ENCODE measurements around the gene OTUD7B. TPM values are rescaled to one million over a fixed set of nuclear protein-coding genes. Genes with fewer than 3 reads are reported as not detected.

OTUD7B gene
- total RNA-seq, 1 experiment from 2014 or later, result 19.0 TPM

DNA sequence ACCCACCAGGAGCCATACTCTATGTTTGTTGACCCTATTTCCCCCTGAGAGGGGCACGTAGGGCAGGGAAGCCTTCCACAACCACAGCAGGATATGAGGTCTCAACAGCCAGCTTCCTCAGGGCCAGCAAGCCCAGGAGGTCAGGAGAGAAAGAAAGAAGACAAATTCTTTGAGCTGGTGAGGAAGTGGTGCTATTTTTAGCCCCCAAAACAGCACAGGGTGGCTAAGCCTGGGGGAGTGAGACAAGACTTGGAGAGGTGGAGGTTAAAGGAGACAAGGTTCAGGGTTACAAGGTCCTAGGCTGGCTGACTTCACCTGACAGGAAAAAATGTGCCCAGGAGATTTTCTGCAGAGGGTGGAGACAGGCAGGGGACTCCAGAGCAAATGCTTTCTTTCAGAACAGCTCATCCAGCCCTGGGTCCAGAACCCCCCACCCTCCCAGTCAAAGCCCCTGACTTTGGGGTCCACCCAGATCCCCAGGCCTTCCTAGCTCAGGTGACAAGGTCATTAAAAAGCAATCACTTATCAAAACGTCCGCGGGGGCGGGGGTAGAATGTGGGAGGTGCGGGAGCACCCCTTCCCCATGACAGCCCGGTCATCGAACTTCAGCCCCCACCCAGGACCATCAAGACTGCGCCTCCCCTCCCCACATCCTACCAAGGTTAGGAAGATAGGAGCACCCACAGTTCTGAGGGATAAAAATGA lies 94.2 kb downstream of the OTUD7B start:
- H3K4me3 ChIP-seq (ENCODE audit: low read depth, low read length, poor library complexity, severe bottlenecking), result peak overlapping the region; percentile 72
- ChIA-PET POLR2A (ENCODE audit: low non-redundant PET) (no interaction called here), CTCF (no interaction called here)
- peak overlapping the region; percentile 46 for H3K27ac ChIP-seq (ENCODE audit: low read depth, low read length, poor library complexity, severe bottlenecking)
- H3K4me1 ChIP-seq (ENCODE audit: insufficient read depth, low read length, poor library complexity, severe bottlenecking), result peaks cover 19% of the 10 kb centered on the region
- DNase-seq (ENCODE audit: low spot score), result no peak
- no peaks in the 10 kb centered on the region for H3K9me3 ChIP-seq (ENCODE audit: low read depth, low read length, poor library complexity, severe bottlenecking)
- intact Hi-C loops (cut with micrococcal nuclease; ENCODE audit: unreplicated experiment), result no loop called here
- H3K27me3 ChIP-seq (replicated peaks; ENCODE audit: insufficient read depth, low read depth, low read length, poor library complexity), result no peaks in the 10 kb centered on the region
- TF ChIP-seq, protein P1, sequence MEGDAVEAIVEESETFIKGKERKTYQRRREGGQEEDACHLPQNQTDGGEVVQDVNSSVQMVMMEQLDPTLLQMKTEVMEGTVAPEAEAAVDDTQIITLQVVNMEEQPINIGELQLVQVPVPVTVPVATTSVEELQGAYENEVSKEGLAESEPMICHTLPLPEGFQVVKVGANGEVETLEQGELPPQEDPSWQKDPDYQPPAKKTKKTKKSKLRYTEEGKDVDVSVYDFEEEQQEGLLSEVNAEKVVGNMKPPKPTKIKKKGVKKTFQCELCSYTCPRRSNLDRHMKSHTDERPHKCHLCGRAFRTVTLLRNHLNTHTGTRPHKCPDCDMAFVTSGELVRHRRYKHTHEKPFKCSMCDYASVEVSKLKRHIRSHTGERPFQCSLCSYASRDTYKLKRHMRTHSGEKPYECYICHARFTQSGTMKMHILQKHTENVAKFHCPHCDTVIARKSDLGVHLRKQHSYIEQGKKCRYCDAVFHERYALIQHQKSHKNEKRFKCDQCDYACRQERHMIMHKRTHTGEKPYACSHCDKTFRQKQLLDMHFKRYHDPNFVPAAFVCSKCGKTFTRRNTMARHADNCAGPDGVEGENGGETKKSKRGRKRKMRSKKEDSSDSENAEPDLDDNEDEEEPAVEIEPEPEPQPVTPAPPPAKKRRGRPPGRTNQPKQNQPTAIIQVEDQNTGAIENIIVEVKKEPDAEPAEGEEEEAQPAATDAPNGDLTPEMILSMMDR (conservative IDR thresholded peaks at IDR 0.05; ENCODE audit: low read depth, low read length), result no peak
- TF ChIP-seq EZH2 (IDR thresholded peaks at IDR 0.05; ENCODE audit: borderline replicate concordance, low read depth, low read length, poor library complexity, severe bottlenecking), result no peak
- no TSS peak for BruUV-seq (replicated peaks)
- peaks cover 12% of the 10 kb centered on the region for H3K36me3 ChIP-seq (ENCODE audit: insufficient read depth, low read length, poor library complexity, severe bottlenecking)

DNA sequence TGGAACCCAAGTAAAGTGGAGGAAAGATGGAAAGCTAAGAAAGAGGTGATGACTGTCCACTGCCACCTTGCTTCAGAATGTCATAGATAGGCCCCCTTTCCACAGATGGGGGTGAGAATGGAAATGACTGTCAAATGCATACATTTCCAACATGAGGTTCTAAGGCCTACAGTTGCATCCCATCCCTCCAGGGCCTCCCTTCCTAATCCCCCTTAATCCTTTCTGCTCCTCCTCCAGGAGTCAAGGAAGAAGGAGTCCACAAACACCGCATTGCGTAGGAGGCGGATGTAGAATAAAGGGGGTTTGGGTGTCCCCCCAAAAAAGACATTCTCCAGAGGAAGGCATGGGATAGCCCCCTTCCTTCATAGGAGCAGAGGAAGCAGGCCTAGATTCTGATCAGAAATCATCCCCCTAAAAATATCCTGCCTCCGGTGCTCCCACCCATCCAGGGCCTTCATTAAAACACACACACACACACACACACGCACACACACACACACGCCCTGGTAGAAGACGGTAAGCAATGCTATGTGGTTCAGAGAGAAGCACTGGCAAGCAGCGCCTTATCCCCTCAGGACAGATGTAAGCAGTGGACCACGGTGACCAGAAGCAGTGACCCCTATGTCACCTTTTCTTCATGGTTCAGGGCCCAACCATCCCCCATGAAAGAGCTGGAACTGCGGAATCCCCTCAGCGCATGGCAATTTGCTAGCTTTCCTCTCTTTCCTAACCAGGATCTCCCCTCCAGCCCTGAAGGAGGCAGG lies 94.9 kb downstream of the OTUD7B start:
- intact Hi-C loops (cut with micrococcal nuclease; ENCODE audit: unreplicated experiment), result no loop called here
- H3K4me1 ChIP-seq (ENCODE audit: insufficient read depth, low read length, poor library complexity, severe bottlenecking), result peaks cover 19% of the 10 kb centered on the region
- TF ChIP-seq, protein P1 (conservative IDR thresholded peaks at IDR 0.05; ENCODE audit: low read depth, low read length), result no peak
- no peak for TF ChIP-seq EZH2 (IDR thresholded peaks at IDR 0.05; ENCODE audit: borderline replicate concordance, low read depth, low read length, poor library complexity, severe bottlenecking)
- peak overlapping the region; percentile 46 for H3K27ac ChIP-seq (ENCODE audit: low read depth, low read length, poor library complexity, severe bottlenecking)
- H3K27me3 ChIP-seq (replicated peaks; ENCODE audit: insufficient read depth, low read depth, low read length, poor library complexity), result no peaks in the 10 kb centered on the region
- DNase-seq (ENCODE audit: low spot score), result no peak
- ChIA-PET CTCF (no interaction called here), POLR2A (ENCODE audit: low non-redundant PET) (no interaction called here)
- H3K36me3 ChIP-seq (ENCODE audit: insufficient read depth, low read length, poor library complexity, severe bottlenecking), result peaks cover 12% of the 10 kb centered on the region
- H3K4me3 ChIP-seq (ENCODE audit: low read depth, low read length, poor library complexity, severe bottlenecking), result peak overlapping the region; percentile 72
- H3K9me3 ChIP-seq (ENCODE audit: low read depth, low read length, poor library complexity, severe bottlenecking), result no peaks in the 10 kb centered on the region
- no TSS peak for BruUV-seq (replicated peaks)

DNA sequence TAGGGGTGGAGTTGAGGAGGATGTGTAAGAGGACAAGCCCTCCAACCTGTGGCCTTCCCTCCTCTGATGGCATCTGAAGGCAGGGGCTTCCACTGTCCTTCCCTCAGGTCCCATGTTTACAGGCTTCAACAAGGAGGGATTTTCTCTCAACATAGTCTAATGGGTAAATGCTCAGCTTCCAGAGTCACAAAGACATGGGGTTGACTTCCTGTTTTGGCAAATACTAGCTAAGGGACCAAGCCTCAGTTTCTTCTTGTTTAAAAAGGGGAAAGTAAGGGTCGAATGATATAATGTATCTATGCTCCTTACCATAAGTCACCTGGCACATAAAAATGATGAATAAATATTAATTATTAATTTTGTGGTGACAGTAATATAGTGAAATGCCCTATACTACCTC lies 96.0 kb downstream of the OTUD7B start:
- TF ChIP-seq, protein P1 (conservative IDR thresholded peaks at IDR 0.05; ENCODE audit: low read depth, low read length), result no peak
- TF ChIP-seq EZH2 (IDR thresholded peaks at IDR 0.05; ENCODE audit: borderline replicate concordance, low read depth, low read length, poor library complexity, severe bottlenecking), result no peak
- Histone ChIP-seq H3K27ac (ENCODE audit: low read depth, low read length, poor library complexity, severe bottlenecking) (no peak overlapping the region), H3K9me3 (ENCODE audit: low read depth, low read length, poor library complexity, severe bottlenecking) (no peaks in the 10 kb centered on the region), H3K4me1 (ENCODE audit: insufficient read depth, low read length, poor library complexity, severe bottlenecking) (peaks cover 19% of the 10 kb centered on the region), H3K27me3 (replicated peaks; ENCODE audit: insufficient read depth, low read depth, low read length, poor library complexity) (no peaks in the 10 kb centered on the region), H3K4me3 (ENCODE audit: low read depth, low read length, poor library complexity, severe bottlenecking) (no peak overlapping the region), H3K36me3 (ENCODE audit: insufficient read depth, low read length, poor library complexity, severe bottlenecking) (peaks cover 15% of the 10 kb centered on the region)
- no TSS peak for BruUV-seq (replicated peaks)
- intact Hi-C loops (cut with micrococcal nuclease; ENCODE audit: unreplicated experiment), result no loop called here
- no peak for DNase-seq (ENCODE audit: low spot score)
- ChIA-PET CTCF (no interaction called here), POLR2A (ENCODE audit: low non-redundant PET) (no interaction called here)
